ENCODE measurements around the gene RHBDF2.
A peak's percentile ranks its signal among the peaks of the same experiment; 100 is the strongest.

RHBDF2 gene

GRCh38 chr17:76501018-76501826 is at the start of gene RHBDF2:
TSS of gene RHBDF2 (minus strand) at chr17:76501423. CDS start at chr17:76481524, 19,899 bp downstream.
- DNase-seq (ENCODE audit: low read depth): peak; percentile 44

DNA sequence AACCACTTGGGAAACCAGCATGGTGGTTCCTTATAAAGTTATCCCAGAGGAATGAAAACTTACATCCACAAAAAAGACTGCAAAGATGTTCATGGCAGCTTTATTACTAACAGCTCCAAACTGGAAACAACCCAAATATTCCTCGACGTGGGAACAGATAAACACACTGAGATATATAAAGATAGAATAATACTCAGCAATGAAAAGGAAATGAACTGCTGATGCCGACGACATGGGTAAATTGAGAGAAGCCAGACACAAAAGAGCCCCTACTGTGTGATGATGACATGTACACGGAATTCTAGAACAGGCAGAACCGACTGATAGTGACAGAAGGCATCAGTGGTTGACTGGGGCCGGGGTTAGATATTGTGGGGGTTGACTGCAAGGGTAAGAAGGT is 48.3 kb upstream of the RHBDF2 start:
- DNase-seq (ENCODE audit: low read depth): no peak

DNA sequence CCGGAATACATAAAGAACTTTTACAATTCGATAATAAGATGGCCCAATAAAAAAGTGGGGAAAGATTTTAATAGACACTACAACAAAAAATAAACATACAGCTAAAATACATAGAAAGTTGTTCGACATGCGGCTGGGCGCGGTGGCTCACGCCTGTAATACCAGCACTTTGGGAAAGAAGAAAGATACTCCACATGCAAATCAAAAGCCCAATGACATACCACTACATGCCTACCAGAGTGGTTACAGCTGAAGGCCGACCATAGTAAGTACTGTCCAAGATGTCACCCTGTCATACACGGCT is 47.9 kb upstream of the RHBDF2 start:
- no peak for DNase-seq (ENCODE audit: low read depth)

- no peak for DNase-seq (ENCODE audit: low read depth)
These were observed 47.4 kb upstream of the RHBDF2 start for GRCh38 chr17:76548378-76549214.

GRCh38 chr17:76547642-76548202 is 46.5 kb upstream of the RHBDF2 start:
- DNase-seq (ENCODE audit: low read depth): no peak

DNA sequence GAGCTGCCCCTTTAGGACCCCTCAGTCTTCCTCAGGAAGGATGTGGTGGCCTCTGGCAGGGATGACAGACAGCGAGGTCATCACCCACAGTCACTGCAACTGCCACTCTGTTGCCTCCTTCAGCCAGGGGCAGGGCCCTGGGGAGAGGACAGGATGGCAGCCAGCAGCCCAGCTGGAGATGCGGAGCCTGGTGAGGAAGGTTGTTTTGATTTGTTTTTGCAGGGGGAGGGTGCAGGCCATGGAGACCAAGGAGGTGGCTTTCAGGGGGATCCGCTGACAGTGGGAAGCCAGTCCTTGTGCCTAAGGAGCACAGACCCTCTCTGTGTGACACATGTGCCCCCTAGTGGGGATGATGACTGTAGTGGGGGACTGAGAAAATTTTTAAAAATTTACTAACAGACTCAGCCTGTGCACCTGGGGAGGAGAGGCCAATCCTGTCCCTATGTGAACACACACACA is 46.0 kb upstream of the RHBDF2 start:
- no peak for DNase-seq (ENCODE audit: low read depth)

DNA sequence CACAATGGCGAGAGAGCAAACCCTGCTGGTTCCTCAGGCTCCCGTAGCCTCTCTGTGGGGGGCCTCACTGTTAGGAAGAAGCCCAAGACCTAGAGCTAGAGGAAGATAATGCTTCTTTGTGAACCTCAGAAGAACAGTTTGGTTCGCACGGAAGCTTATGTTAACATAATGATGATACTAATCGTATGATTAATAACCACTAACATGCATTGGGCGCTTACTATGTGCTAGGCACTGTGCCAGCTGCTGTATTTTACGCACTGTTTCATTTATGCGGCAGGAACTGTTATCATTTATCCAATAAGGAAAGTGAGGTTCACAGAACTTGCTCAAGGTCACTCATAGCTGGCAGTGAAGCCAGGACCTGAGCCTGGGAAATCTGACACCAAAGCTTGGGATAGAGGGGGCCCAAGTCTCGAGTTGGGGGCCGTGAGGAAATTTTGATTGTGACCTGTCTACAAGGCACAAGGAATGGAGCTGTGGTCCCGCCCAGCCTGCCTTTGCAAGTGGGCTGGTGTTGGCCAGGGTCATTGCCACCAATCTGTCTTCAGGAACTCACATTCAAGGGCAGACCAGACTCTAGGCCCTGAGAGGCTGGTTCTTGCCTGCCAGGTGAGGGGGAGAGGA is 45.4 kb upstream of the RHBDF2 start:
- peak; percentile 66 for DNase-seq (ENCODE audit: low read depth)

GRCh38 chr17:76545918-76546555 is 44.8 kb upstream of the RHBDF2 start:
- DNase-seq (ENCODE audit: low read depth): no peak

GRCh38 chr17:76544546-76545365 is 43.5 kb upstream of the RHBDF2 start:
- no peak for DNase-seq (ENCODE audit: low read depth)

- no peak for DNase-seq (ENCODE audit: low read depth)
These were observed 42.8 kb upstream of the RHBDF2 start for GRCh38 chr17:76543826-76544545.

DNA sequence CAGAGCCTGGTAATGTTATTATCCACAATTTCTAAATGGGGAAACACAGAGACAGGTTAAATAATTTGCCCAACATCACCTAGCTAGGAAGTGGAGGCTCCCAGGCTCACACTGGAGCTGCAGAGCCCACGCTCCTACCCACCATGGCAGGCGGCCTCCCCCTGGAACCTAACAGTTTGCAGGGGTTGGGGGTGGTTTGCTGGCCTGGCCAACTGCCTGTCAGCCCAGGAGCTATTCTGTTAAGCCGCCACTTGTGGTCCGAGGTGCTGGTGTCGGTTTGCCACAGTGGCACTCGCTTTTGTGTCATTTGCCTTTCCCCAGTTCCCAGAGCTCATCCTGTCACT is 42.2 kb upstream of the RHBDF2 start:
- no peak for DNase-seq (ENCODE audit: low read depth)

DNA sequence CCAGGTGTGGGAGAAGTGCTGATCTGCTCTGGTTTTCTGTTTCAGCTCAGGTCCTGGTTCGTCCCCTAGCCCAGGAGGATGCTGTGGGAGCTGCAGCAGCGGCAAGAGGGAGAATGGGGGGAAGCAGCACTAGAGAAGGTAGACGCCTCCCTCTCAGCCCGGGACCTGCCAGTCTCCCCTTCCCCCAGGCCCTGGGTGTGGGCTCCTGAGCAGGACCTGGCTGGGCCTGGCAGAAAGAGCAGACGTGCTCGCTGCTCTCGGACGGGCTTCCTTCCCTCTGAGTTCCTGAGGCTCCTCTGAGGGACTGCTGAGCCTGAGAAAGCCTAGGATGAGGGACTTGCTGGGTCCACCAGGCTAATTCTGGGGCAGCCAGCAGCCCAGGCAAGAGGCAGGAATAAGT is 41.8 kb upstream of the RHBDF2 start:
- DNase-seq (ENCODE audit: low read depth): no peak

DNA sequence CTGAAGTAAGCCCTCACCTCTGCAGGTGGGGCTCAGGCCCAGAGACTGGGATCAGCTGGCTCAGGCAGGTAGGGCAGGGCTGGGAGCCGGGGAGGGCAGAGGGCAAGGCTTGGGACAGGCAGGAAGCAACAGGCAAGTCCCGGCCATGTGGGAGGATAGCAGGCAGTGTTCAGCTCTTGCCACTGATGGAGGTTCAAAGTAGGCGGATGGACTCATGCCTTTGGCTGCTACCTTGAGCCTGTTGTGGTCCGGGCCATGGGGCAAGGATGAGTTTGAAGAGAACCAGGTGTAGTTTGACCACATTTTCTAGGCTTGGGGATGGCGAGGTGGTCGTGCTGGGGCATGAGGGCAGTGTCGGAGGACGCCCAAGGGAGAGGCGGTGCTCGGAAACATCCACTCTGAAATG is 41.3 kb upstream of the RHBDF2 start:
- no peak for DNase-seq (ENCODE audit: low read depth)

DNA sequence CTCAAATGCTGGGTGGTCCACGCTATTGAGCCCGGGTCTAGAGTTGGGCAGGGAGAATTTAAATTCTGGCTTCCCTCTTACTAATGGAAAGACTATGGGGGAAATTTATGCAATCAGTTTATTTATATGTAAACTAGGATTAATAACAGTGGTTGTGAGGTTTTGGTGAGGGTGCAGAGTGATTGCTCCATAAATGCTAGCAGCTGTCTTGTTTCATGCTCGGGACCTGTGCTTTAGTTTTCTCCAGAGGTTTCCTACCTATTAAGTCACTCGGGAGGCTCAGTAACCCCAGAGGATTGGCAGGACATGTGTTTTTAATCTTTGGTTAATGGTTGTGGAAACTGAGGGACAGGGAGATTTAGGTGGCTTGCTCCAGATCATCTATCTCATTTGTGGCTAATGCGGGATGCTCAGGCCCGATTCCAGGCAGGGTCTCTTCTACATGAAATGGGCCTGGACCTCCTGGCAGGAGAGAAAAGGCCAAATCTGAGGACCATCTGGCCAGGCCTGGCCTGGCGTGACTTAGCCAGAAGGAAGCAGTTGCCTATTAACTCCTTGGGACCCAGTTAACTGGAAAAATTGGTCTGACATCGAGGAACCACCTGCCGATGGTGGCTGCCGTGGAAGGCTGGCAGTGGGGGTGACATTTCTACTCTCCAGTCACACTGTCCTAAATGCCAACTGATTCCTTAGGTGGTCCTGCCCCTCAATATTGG is 40.7 kb upstream of the RHBDF2 start:
- no peak for DNase-seq (ENCODE audit: low read depth)

- DNase-seq (ENCODE audit: low read depth): peak; percentile 86
These were observed 39.4 kb upstream of the RHBDF2 start for GRCh38 chr17:76540381-76541300.

DNA sequence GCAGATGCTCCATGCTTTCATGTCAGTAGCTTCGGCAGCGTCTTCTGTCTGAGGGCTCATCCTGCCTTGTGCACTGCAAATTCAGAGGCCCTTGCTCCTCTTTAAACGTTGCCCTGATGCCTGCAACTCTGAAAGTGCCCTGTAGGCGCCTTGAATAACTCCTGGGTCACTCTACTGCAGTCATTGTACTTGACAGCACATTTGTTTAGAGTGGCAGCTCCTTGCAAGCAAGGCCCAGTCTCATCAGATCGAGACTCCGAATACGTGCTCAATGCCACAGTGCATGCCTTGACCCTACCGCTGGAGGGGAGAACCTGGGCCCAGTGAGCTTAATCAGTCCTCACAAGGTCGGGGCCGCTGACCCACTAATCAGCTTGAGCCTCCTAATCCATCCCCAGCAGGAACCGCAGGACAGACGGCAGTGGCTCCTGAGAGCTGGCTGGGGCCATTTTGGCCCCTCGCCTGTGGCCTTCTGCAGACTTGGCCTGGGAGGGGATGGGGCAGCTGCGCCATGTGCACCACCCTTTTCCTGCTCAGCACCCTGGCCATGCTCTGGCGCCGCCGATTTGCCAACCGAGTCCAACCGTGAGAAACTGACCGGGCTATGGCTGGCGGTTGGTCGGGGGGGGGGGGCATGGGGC is 38.5 kb upstream of the RHBDF2 start, which contains the start of gene PRCD:
Gene PRCD (plus strand): TSS at position 414 of the 641 bp plus-strand sequence. CDS start 98 bp downstream, at position 512.
- no peak for DNase-seq (ENCODE audit: low read depth)

DNA sequence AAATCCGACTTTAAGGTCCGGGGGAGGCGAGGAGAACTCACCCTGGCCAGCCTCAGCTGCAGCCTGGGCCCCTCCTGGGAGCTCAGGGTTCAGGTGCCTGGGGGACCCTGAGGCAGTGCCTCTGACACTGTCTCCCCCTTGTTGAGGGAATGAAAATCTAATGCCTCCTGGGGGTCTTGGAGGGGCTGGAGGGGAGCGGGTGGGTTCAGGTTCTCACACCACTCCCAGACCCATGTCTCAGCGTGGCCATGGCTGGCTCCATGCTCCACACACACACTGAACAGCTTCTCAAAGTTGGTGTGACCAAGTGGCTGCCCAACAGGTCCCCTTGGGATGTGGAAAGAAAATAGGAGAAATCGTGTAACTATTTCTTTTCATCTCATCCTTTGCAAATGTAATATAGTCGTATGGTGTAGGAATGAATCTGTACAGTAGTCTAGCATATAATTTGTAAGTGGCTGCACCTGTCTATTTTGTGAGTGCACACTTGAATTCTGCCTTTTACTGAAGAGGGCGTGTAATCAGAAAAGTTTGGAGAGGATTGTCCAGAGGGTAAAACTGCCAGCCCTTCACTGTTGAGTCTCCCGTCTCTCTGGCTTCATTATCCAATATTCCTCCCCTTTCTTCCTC is 37.8 kb upstream of the RHBDF2 start:
- no peak for DNase-seq (ENCODE audit: low read depth)

Data from GM04504 (cell line).